K562 (cell line): ENCODE measurements around the gene CCNDBP1. TPM values are rescaled to one million over a fixed set of nuclear protein-coding genes. Genes with fewer than 3 reads are reported as not detected.

Experiments used
- ATAC-seq: fragments of 200-7000 bp; cut with Tn5 transposase; 3 replicates; pipeline ENCODE4 v1.9.1; 2020; ENCODE audit warnings: moderate library complexity
- BruUV-seq: library from RNA; stranded (reverse); fragments of 400-500 nt; replicated peaks from 2 replicates; lab custom pipeline; 2021; lab: Mats Ljungman, UMichigan
- CTCF ChIA-PET: fragments of 300-600 bp; formaldehyde crosslinking; extraction: SDS; loops from one replicate; lab custom pipeline; 2021; ENCODE audit warnings: low intra/inter-chr PET ratio; lab: Yijun Ruan, JAX
- POLR2A ChIA-PET: fragments of 300-600, 350-650 bp; sonication (Branson Sonifier 250); formaldehyde crosslinking; extraction: SDS; loops from one replicate; lab custom pipeline; 2021; ENCODE audit warnings: antibody characterized with exemption, inconsistent platforms; lab: Yijun Ruan, JAX
- DNase-seq, 4 experiments: peaks; one replicate each; pipeline versions ENCODE4 v3.0.0 to v3.0.0-alpha.2; 2011 to 2018; ENCODE audit warnings: low spot score in 3 of 4, mixed read lengths in 3 of 4; ENCODE audit errors: extremely low read depth in 1 of 4
- FAIRE-seq: peaks from 2 replicates; lab custom pipeline; 2011; peaks lifted over from hg19 to GRCh38; lab: Jason Lieb, UNC
- H2AFZ ChIP-seq: 2 replicates; pipeline ENCODE4 v1.6.0; 2011; ENCODE audit warnings: low read depth, low read length, control low read depth, inconsistent platforms
- H3K27ac ChIP-seq: fragments of 200-600 bp; 3 replicates; pipeline ENCODE4 v1.8.0; 2011; ENCODE audit warnings: low read depth, mild to moderate bottlenecking, control low read depth, inconsistent platforms, low read length, moderate library complexity, mixed read lengths; ENCODE audit errors: extremely low read depth
- H3K27me3 ChIP-seq, 2 experiments: fragments of 300-600 bp in 1 of 2; 2 replicates in 1 of 2; 3 replicates in 1 of 2; pipeline versions ENCODE4 v1.6.0 to v1.8.0; 2011; ENCODE audit warnings: inconsistent platforms in 2 of 2, low read length in 2 of 2, mild to moderate bottlenecking in 1 of 2, mixed read lengths in 1 of 2, moderate library complexity in 1 of 2; ENCODE audit not compliant: control insufficient read depth in 2 of 2, insufficient read depth in 2 of 2
- H3K36me3 ChIP-seq: fragments of 300-600 bp; 3 replicates; pipeline ENCODE4 v1.8.0; 2011; ENCODE audit warnings: mild to moderate bottlenecking, low read length, inconsistent platforms; ENCODE audit not compliant: control insufficient read depth, insufficient read depth
- H3K4me1 ChIP-seq, 2 experiments: fragments of 200-600 bp in 1 of 2; replicated peaks in 1 of 2; 2 replicates in 1 of 2; 3 replicates in 1 of 2; pipeline versions ENCODE4 v1.5.1 to v1.8.0; 2011; ENCODE audit warnings: inconsistent platforms in 2 of 2, low read length in 2 of 2, mild to moderate bottlenecking in 1 of 2, mixed read lengths in 1 of 2, moderate library complexity in 1 of 2; ENCODE audit not compliant: control insufficient read depth in 2 of 2, insufficient read depth in 2 of 2
- H3K4me2 ChIP-seq: 2 replicates; pipeline ENCODE4 v1.6.1; 2011; ENCODE audit warnings: low read length, control low read depth, inconsistent platforms, mixed read lengths; ENCODE audit not compliant: insufficient read depth
- H3K4me3 ChIP-seq: fragments of 200-600 bp; sonication (generic), shearing (Covaris generic); 2 replicates; pipeline ENCODE4 v1.5.1; 2016; ENCODE audit warnings: control low read depth, inconsistent platforms
- H3K79me2 ChIP-seq: fragments of 200-600 bp; 3 replicates; pipeline ENCODE4 v1.8.0; 2011; ENCODE audit warnings: low read length, inconsistent platforms; ENCODE audit not compliant: control insufficient read depth, insufficient read depth
- H3K9ac ChIP-seq, 2 experiments: 2 replicates each; pipeline versions ENCODE4 v1.6.0 to v1.6.1; 2011; ENCODE audit warnings: low read depth in 2 of 2, low read length in 2 of 2, control low read depth in 1 of 2, inconsistent platforms in 1 of 2, mild to moderate bottlenecking in 1 of 2, mixed read lengths in 1 of 2; ENCODE audit not compliant: insufficient read depth in 1 of 2
- H3K9me1 ChIP-seq: one replicate; pipeline ENCODE4 v1.6.0; 2011; ENCODE audit warnings: inconsistent platforms, mild to moderate bottlenecking, low read length, moderate library complexity; ENCODE audit not compliant: control insufficient read depth, insufficient read depth
- H3K9me3 ChIP-seq: replicated peaks from 2 replicates; pipeline ENCODE4 v1.5.1; 2011; ENCODE audit warnings: low read depth, low read length, inconsistent platforms; ENCODE audit not compliant: control insufficient read depth, insufficient read depth
- H4K20me1 ChIP-seq: replicated peaks from 2 replicates; pipeline ENCODE4 v1.6.1; 2011; ENCODE audit warnings: low read length, inconsistent platforms, mixed read lengths; ENCODE audit not compliant: control insufficient read depth, insufficient read depth
- ARID1B ChIP-seq: fragments of 450-650 bp; IDR thresholded peaks from 2 replicates; pipeline ENCODE4 v1.6.1; 2016; ENCODE audit warnings: antibody characterized with exemption, mild to moderate bottlenecking, inconsistent platforms
- BCOR ChIP-seq: fragments of 450-650 bp; IDR thresholded peaks from 2 replicates; pipeline ENCODE4 v1.6.1; 2016
- CBX1 ChIP-seq: sonication (generic); IDR thresholded peaks from 2 replicates; pipeline ENCODE4 v1.6.1; 2016; ENCODE audit warnings: antibody characterized with exemption, low read depth, mild to moderate bottlenecking
- ESRRA ChIP-seq: fragments of 450-650 bp; IDR thresholded peaks from 2 replicates; pipeline ENCODE4 v1.6.1; 2014; ENCODE audit warnings: low read depth, mild to moderate bottlenecking, moderate library complexity, borderline replicate concordance
- EWSR1 ChIP-seq: fragments of 450-650 bp; IDR thresholded peaks from 2 replicates; pipeline ENCODE4 v1.6.1; 2018; ENCODE audit warnings: borderline replicate concordance, mild to moderate bottlenecking, low read depth, moderate library complexity; ENCODE audit not compliant: partially characterized antibody
- MEIS2 ChIP-seq: fragments of 450-650 bp; IDR thresholded peaks from 2 replicates; pipeline ENCODE4 v1.6.1; 2014; ENCODE audit warnings: mild to moderate bottlenecking; ENCODE audit not compliant: partially characterized antibody
- PHF8 ChIP-seq: fragments of 200-600 bp; sonication (generic); IDR thresholded peaks from 2 replicates; pipeline ENCODE4 v1.6.1; 2012; ENCODE audit warnings: mixed run types, mild to moderate bottlenecking, inconsistent platforms, low read length, moderate library complexity, borderline replicate concordance
- PRDM10 ChIP-seq: fragments of 450-650 bp; IDR thresholded peaks from 2 replicates; pipeline ENCODE4 v1.6.1; 2018; ENCODE audit not compliant: partially characterized antibody
- ZBTB1 ChIP-seq: sonication (generic); formaldehyde crosslinking; IDR thresholded peaks from 2 replicates; pipeline ENCODE4 v1.8.1; 2023; ENCODE audit warnings: missing genetic modification reagents, low read depth, mild to moderate bottlenecking, borderline replicate concordance
- ZFP91 ChIP-seq: sonication (generic); formaldehyde crosslinking; IDR thresholded peaks from 2 replicates; pipeline ENCODE4 v1.8.0; 2022; ENCODE audit warnings: mild to moderate bottlenecking, missing genetic modification reagents
- ZNF695 ChIP-seq: fragments of 450-650 bp; formaldehyde crosslinking; IDR thresholded peaks from 2 replicates; pipeline ENCODE4 v1.4.0; 2020; ENCODE audit warnings: mild to moderate bottlenecking, moderate library complexity
- WGBS: fragments of 100-300 bp; shearing (Covaris generic); methylation state at CpG from one replicate; pipeline ENCODE4 v1.1.6; 2016; ENCODE audit warnings: low coverage, mixed read lengths; ENCODE audit not compliant: insufficient coverage; ENCODE audit errors: missing lambda C conversion rate; 5-methylcytosine and 5-hydroxymethylcytosine counted together
- in situ Hi-C: fragments of 300-500 bp; cut with MboI; formaldehyde crosslinking; loops from 4 replicates; pipeline ENCODE4 v1.15.0; 2018; ENCODE audit warnings: inconsistent platforms, mixed read lengths
- intact Hi-C: fragments of 100-400 bp; cut with micrococcal nuclease; formaldehyde crosslinking; loops from 2 replicates; pipeline ENCODE4 v1.14.2; 2022
- polyA plus RNA-seq, 8 experiments: library from polyadenylated mRNA; depleted of rRNA in 4 of 8; stranded (reverse) in 5 of 8; unstranded in 3 of 8; fragments of >200 nt; fragmentation: Nextera tagmentation in 2 of 8; fragmentation: Illumina TruSeq in 1 of 8; extraction: Ambion mirVana in 2 of 8; extraction: Trizol in 1 of 8; gene quantifications; 2 replicates each; pipeline versions ENCODE4 v1.2.1 to v1.2.3, GENCODE V29; 2011 to 2014; ENCODE audit warnings: inconsistent platforms in 1 of 8, missing spikeins in 1 of 8
- total RNA-seq, 7 experiments: library from RNA; depleted of rRNA in 6 of 7; stranded (reverse); fragments of >200 nt in 6 of 7; fragmentation: Illumina TruSeq in 2 of 7; extraction: Trizol in 2 of 7; gene quantifications; 2 replicates each; pipeline versions ENCODE4 v1.2.1 to v1.2.3, GENCODE V29; 2011 to 2021; ENCODE audit warnings: low replicate concordance in 1 of 7

CCNDBP1 gene
- total and polyA plus RNA-seq, 9 of the 15 experiments (the other 6 are each of a cell fraction or from before 2014, with no cell fraction given): 37.0 to 111 (median 55.5) TPM

- Histone ChIP-seq H3K9ac (no peak overlapping the region), H3K9me1 (no peaks in the 10 kb centered on the region), H3K27me3 (no peaks in the 10 kb centered on the region), H3K79me2 (no peaks in the 10 kb centered on the region), H3K9me3 (no peaks in the 10 kb centered on the region), H3K27ac (no peak overlapping the region), H2AFZ (no peak overlapping the region), H3K4me3 (no peak overlapping the region), H3K4me1 (no peaks in the 10 kb centered on the region), H3K36me3 (peaks cover 48% of the 10 kb centered on the region), H3K4me2 (no peak overlapping the region), H4K20me1 (no peaks in the 10 kb centered on the region)
- ATAC-seq (no peak), DNase-seq (no peak), FAIRE-seq (peak; percentile 29)
- in situ Hi-C loops (no loop called here), intact Hi-C loops (no loop called here)
- no TSS peak for BruUV-seq
- POLR2A ChIA-PET: interaction anchor here (1.3 kb wide), 1 partner anchor 8 kb away, joined by 5 read pairs; no protein-coding TSS in a partner anchor
- CTCF ChIA-PET: no interaction called here
- 55% methylated on average over 2 of the region's 2 CpGs for WGBS
- TF ChIP-seq MEIS2 (peak; percentile 11), ESRRA (peak; percentile 13; the same call in 1 of the 2 replicates), ZFP91 (CRISPR knock-in tag) (no peak), CBX1 (no peak)
- TF ChIP-seq, all 486 proteins: peak for 2
These were observed 33.5 kb upstream of the CCNDBP1 start for GRCh38 chr15:43151688-43152087.

GRCh38 chr15:43153269-43153668 is 31.9 kb upstream of the CCNDBP1 start:
- Histone ChIP-seq H3K79me2 (no peaks in the 10 kb centered on the region), H3K4me3 (no peak overlapping the region), H3K36me3 (peaks cover 53% of the 10 kb centered on the region), H3K4me1 (no peaks in the 10 kb centered on the region), H3K9me1 (no peaks in the 10 kb centered on the region), H3K27ac (no peak overlapping the region), H3K9ac (no peak overlapping the region), H3K27me3 (no peaks in the 10 kb centered on the region), H2AFZ (no peak overlapping the region), H3K4me2 (no peak overlapping the region), H4K20me1 (no peaks in the 10 kb centered on the region), H3K9me3 (no peaks in the 10 kb centered on the region)
- no peak for DNase-seq
- no peak for ATAC-seq
- ChIA-PET POLR2A (no interaction called here), CTCF (no interaction called here)
- intact Hi-C loops: no loop called here
- no peak for FAIRE-seq
- BruUV-seq: no TSS peak
- in situ Hi-C loops: no loop called here
- TF ChIP-seq PRDM10 (no peak), BCOR (no peak), ZBTB1 (CRISPR knock-in tag) (no peak), ARID1B (no peak), PHF8 (no peak), EWSR1 (no peak), ZNF695 (CRISPR knock-in tag) (no peak)
